ENCODE results near the gene DLEC1.

The DLEC1 gene

DNA sequence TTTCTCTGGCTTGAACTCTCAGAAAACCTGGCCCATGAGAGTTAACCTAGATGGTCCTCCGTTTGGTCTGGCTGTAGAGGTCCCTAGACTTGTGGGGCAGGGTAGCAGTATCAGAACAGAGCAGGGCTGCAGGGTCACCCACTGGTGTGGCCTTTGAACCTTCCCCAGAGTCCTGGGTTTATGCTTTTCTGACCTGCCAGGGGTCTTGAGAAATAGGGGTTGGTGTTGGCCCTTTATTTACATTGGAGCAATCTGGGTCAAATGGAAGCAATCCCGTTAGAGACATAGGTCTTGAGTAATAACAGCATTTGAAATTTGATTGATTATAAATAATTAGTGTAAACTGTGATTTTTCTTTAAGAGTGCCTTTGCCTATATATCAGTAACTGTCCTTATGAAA is 23.8 kb downstream of the DLEC1 start:
- TF ChIP-seq, protein P1, sequence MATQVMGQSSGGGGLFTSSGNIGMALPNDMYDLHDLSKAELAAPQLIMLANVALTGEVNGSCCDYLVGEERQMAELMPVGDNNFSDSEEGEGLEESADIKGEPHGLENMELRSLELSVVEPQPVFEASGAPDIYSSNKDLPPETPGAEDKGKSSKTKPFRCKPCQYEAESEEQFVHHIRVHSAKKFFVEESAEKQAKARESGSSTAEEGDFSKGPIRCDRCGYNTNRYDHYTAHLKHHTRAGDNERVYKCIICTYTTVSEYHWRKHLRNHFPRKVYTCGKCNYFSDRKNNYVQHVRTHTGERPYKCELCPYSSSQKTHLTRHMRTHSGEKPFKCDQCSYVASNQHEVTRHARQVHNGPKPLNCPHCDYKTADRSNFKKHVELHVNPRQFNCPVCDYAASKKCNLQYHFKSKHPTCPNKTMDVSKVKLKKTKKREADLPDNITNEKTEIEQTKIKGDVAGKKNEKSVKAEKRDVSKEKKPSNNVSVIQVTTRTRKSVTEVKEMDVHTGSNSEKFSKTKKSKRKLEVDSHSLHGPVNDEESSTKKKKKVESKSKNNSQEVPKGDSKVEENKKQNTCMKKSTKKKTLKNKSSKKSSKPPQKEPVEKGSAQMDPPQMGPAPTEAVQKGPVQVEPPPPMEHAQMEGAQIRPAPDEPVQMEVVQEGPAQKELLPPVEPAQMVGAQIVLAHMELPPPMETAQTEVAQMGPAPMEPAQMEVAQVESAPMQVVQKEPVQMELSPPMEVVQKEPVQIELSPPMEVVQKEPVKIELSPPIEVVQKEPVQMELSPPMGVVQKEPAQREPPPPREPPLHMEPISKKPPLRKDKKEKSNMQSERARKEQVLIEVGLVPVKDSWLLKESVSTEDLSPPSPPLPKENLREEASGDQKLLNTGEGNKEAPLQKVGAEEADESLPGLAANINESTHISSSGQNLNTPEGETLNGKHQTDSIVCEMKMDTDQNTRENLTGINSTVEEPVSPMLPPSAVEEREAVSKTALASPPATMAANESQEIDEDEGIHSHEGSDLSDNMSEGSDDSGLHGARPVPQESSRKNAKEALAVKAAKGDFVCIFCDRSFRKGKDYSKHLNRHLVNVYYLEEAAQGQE (IDR thresholded peaks at IDR 0.05; ENCODE audit: insufficient read depth in 1 of 2, low read depth in 2 of 2, low read length in 2 of 2) = no peak
- TF ChIP-seq FOXP2 (optimal IDR thresholded peaks at IDR 0.05; ENCODE audit: borderline replicate concordance, extremely low read depth, extremely low read length, insufficient read depth) = no peak
- TF ChIP-seq POLR2AphosphoS5 (IDR thresholded peaks at IDR 0.05; ENCODE audit: low read depth, low read length) = no peak
- TF ChIP-seq TAF1 (IDR thresholded peaks at IDR 0.05; ENCODE audit: borderline replicate concordance, insufficient read depth, low read length) = no peak
- TF ChIP-seq SIN3A (IDR thresholded peaks at IDR 0.05; ENCODE audit: borderline replicate concordance, insufficient read depth, low read length) = no peak

DNA sequence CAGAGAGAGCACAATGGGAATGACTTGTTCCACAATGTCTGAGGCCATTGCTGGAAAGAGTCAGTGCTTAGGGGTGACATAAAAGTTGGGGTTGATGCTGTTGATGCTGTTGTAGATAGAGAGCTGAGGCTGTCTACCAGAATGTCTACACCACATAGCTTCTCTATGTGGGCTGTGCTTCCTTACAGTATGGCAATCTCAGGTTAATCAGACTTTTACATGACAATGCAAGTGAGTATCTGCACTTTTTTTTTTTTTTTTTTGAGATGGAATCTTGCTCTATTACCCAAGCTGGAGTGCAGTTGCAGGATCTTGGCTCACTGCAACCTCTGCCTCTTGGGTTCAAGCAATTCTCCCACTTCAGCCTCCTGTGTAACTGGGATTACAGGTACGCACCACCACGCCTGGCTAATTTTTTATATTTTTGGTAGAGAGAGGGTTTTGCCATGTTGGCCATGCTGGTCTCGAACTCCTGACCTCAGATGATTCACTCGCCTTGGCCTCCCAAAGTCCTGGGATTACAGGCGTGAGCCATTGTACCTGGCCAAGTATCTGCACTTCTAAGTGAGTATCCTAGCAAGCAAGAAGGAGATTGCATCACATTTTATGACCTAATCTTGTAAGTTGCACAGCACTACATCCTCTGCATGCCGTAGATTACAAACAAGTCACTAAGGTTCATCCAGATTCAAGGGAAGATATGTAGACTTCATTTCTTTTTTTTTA is 28.7 kb downstream of the DLEC1 start:
- TF ChIP-seq POLR2AphosphoS5 (IDR thresholded peaks at IDR 0.05; ENCODE audit: low read depth, low read length) (no peak), TAF1 (IDR thresholded peaks at IDR 0.05; ENCODE audit: borderline replicate concordance, insufficient read depth, low read length) (no peak), FOXP2 (optimal IDR thresholded peaks at IDR 0.05; ENCODE audit: borderline replicate concordance, extremely low read depth, extremely low read length, insufficient read depth) (no peak), SIN3A (IDR thresholded peaks at IDR 0.05; ENCODE audit: borderline replicate concordance, insufficient read depth, low read length) (no peak)
- TF ChIP-seq, protein P1 (IDR thresholded peaks at IDR 0.05; ENCODE audit: insufficient read depth in 1 of 2, low read depth in 2 of 2, low read length in 2 of 2) = no peak

DNA sequence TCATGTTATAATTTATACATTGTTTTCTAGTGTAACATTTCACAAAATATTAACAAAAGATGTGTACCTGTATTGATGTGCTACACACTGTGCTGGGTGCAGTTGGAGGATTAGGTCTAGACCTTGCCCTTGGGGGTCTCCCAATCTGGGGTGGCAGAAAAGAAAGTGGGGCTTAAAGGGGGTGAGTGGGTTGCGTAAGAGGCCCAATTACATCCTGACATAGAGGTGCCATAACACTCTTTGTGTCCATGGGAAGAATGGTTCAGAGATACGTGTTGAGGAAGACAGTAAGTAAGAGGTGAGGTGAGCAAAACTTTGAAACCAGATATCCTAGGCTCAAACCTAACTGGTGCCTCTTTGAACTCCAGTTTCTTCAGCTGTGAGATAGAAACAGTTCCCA is 31.0 kb downstream of the DLEC1 start:
- no peak for TF ChIP-seq TAF1 (IDR thresholded peaks at IDR 0.05; ENCODE audit: borderline replicate concordance, insufficient read depth, low read length)
- TF ChIP-seq SIN3A (IDR thresholded peaks at IDR 0.05; ENCODE audit: borderline replicate concordance, insufficient read depth, low read length) = no peak
- no peak for TF ChIP-seq POLR2AphosphoS5 (IDR thresholded peaks at IDR 0.05; ENCODE audit: low read depth, low read length)
- TF ChIP-seq, protein P1 (IDR thresholded peaks at IDR 0.05; ENCODE audit: insufficient read depth in 1 of 2, low read depth in 2 of 2, low read length in 2 of 2) = no peak
- TF ChIP-seq FOXP2 (optimal IDR thresholded peaks at IDR 0.05; ENCODE audit: borderline replicate concordance, extremely low read depth, extremely low read length, insufficient read depth) = no peak

DNA sequence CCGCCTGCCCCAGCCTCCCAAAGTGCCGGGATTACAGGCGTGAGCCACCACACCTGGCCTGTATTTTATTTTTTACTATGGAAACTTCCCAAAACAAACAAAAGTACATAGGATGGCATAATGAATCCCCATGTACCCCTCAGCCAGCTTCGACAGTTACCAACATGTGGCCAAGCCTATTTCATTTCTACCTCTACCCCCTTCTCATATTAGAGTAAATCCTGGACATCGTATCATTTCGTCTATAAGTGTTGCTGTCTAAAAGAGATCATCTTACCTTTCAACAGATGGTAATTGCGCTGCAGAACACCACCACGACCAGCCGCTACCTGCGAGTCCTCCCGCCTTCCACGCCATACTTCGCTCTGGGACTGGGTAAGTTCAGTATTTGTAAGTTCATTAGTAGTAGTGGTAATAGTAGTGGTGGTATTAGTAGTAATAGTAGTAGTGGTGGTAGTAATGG is 44.9 kb downstream of the DLEC1 start:
- TF ChIP-seq, protein P1 (IDR thresholded peaks at IDR 0.05; ENCODE audit: insufficient read depth in 1 of 2, low read depth in 2 of 2, low read length in 2 of 2) = no peak
- TF ChIP-seq SIN3A (IDR thresholded peaks at IDR 0.05; ENCODE audit: borderline replicate concordance, insufficient read depth, low read length) (no peak), FOXP2 (optimal IDR thresholded peaks at IDR 0.05; ENCODE audit: borderline replicate concordance, extremely low read depth, extremely low read length, insufficient read depth) (no peak), TAF1 (IDR thresholded peaks at IDR 0.05; ENCODE audit: borderline replicate concordance, insufficient read depth, low read length) (no peak), POLR2AphosphoS5 (IDR thresholded peaks at IDR 0.05; ENCODE audit: low read depth, low read length) (no peak)

All from PFSK-1 (cell line).